Embryonic facial prominence (tissue), 1 donor: ENCODE results near the gene BACH2.
"Not testable (repeated sequence)": the region's sequence is repeated elsewhere in the genome, so short reads cannot be mapped to it uniquely, and the experiment has no call there.

Source experiments
- DNase-seq: peaks from one replicate; pipeline ENCODE4 v3.0.0-alpha.2; 2016; ENCODE audit errors: extremely low spot score

BACH2 gene

DNA sequence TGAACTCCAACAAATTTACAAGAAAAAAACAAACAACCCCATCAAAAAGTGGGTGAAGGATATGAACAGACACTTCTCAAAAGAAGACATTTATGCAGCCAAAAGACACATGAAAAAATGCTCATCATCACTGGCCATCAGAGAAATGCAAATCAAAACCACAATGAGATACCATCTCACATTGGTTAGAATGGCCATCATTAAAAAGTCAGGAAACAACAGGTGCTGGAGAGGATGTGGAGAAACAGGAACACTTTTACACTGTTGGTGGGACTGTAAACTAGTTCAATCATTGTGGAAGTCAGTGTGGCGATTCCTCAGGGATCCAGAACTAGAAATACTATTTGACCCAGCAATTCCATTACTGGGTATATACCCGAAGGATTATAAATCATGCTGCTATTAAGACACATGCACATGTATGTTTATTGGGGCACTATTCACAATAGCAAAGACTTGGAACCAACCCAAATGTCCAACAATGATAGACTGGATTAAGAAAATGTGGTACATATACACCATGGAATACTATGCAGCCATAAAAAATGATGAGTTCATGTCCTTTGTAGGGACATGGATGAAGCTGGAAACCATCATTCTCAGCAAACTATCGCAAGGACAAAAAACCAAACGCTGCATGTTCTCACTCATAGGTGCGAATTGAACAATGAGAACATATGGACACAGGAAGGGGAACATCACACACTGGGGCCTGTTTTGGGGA, 264.0 kb downstream of the BACH2 start:
- DNase-seq, result not testable (repeated sequence)

GRCh38 chr6:90028995-90029635, 267.5 kb downstream of the BACH2 start:
- no peak for DNase-seq

DNA sequence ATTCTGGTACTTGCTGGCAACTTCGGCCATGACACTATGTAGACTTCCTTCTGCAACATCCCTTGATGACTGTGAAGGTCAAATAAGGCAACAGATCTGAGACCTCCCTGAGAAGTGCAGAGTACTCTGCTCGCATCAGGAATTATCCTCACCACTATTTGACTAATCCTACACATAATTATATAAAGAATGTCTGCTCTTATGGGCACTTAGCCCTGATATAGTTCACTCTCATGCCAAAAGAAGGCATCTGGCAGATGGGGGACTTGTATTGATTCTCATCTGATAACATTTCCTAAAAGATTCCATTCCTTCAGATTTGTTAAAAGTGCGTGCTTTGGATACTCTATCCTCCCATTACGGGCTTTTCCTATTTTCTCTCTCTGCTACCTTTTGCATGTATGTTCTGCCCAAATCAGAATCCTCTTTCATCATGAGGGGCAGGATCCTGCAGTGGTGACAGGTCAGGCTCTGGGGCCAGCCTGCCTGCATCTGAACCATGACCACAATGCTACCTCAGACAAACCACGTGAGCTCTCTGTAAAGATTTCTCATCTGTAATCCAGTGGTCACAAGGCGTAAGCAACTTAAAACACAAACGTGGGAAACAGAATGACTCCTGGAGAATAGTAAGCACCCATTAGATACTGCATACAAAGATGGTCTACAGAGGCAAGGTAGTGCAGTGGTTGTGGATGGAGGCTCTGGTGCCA, 268.4 kb downstream of the BACH2 start:
- no peak for DNase-seq

- no peak for DNase-seq
Measured at GRCh38 chr6:90026216-90026615, 270.4 kb downstream of the BACH2 start.

DNA sequence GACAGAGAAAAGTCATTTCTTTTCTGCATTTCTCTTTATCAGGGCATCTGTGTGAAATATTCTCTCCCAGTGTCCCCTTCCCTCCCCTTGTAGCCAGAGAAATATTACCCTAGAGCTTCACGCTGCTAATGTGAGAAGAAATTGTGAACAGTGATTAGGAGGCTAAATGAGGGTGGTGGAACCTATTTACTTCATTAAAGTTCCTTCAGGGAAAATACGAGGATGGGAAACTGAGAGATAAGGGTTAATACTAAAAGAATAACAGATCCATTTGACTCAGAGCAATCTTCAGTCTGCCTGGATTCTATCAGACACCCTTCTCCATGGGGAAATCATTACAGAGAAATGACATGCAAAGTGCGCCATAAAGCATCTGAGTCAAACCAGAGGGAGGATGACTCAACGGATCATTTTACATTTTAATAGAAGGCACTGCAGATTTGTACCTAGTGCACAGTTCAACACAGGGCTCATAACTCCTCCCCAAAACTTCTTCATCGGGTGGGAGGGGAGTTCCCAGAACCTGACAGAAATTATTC, 271.1 kb downstream of the BACH2 start:
- peak; percentile 28 for DNase-seq

GRCh38 chr6:90024633-90025032, 272.0 kb downstream of the BACH2 start:
- DNase-seq, result no peak

GRCh38 chr6:90021711-90022110, 274.9 kb downstream of the BACH2 start:
- DNase-seq, result no peak

DNA sequence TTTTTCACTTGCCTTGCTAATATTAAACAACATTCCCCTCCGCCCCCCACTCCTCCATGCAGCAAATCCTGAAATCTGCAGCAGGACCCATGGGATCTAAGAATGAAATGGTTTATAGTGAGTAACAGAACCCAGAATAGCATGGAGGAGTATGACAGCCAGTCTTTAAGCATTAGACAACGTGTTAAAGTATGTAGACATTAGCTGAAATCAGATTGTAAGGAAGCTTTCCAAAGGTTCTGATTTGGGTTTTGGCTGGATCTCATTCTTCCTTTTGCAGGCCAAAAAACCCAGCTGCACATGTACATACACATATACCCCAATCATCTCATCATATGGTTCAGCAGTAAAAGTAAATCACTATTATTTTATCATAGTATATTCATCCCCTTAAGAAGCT, 275.9 kb downstream of the BACH2 start:
- DNase-seq, result no peak

GRCh38 chr6:90019216-90019615, 277.4 kb downstream of the BACH2 start:
- no peak for DNase-seq

DNA sequence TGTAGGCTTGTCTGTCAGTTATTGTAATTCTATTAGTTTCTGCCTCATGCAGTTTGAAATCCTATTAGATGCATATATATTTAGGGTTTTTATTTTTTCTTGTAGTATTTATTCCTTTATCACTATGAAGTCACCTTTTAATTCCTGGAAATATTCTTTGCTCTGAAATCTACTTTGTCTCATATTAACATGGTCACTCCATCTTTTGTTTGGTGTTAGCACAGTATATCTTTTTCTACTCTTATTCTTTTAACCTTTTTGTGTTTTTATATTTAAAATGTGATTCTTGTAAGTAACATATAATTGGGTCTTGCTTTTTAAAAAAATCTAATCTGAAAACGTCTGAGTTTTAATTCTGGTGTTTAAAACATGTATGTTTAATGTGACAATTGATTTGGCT, 280.8 kb downstream of the BACH2 start:
- DNase-seq, result no peak

DNA sequence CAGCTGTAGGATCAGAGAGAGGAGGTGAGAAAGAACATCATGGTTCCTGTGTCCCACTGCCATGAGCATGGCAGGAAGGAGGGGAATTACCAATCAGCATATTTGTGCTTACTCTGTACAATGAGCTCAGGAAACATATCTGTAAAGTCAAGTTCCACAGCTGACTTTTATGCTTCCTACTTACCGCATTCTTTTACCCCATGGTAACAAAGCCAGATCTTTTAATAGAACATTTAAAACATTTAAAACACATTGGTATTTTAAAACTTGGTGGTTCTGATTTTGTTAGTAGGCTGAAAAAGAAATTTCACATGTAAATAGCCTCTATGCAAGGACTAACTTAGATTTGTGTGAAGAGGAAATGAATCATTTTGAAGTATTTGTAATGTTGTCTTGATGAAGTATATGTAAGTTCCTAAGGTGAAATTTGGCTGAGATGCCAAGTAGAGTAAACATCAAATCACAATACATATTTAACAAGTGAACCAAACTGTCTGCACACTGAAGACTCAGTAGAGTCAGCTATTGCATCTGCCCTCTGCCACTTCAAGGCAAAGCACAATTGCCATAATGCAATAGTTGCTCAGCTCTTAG, 287.6 kb downstream of the BACH2 start:
- no peak for DNase-seq

DNA sequence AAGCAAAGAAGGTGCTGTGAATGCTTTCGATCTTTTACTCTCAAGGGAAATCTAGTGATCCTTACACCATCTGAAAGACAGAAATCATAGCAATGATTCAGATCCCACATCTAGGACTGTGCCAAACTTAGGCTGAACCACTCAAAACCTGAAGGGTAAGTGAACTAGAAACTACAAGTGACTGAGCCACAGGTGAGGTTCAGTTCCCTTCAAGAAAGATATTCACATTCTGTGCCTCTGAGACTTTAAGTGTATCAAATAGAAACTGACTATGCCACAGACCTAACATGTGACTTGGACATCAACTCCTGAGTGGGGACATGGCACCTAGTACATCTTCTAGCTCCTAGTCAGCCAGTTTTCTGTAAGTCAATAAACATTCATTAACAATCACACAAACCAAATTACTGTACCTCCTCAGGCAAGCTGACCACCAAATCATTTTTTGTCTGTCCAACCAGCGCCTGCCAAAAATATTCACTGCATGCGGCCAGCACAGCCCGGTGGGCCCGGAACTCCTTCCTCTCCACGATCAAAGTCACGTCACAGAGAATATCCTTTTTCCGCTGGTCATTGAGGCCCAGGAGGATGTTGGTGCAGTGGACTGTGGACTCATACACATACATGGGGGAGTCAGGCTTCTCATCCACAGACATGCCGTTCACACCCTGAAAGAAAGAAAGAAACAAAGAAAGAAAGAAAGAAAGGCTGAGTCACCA, 288.3 kb downstream of the BACH2 start:
- no peak for DNase-seq

- DNase-seq, result no peak
Measured at GRCh38 chr6:90005048-90005827, 291.4 kb downstream of the BACH2 start.

DNA sequence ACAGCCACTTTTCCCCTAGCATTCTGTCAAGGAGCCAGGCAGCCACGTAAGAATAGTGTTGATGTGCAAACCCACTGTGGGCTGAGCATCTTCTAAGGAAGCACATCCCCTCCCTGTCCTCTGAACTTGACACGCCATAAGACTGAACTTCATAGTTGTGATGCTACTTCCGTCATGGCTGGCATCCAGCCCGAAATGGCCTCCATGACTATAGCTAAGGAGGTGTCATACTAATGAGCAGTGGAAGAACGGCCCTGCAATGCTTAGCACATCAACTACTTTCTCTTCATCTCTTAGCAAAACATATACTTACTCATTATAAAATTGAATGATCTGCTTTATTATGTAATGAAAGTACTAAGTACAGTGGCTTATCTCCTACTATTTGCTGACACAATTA, 292.1 kb downstream of the BACH2 start:
- no peak for DNase-seq

DNA sequence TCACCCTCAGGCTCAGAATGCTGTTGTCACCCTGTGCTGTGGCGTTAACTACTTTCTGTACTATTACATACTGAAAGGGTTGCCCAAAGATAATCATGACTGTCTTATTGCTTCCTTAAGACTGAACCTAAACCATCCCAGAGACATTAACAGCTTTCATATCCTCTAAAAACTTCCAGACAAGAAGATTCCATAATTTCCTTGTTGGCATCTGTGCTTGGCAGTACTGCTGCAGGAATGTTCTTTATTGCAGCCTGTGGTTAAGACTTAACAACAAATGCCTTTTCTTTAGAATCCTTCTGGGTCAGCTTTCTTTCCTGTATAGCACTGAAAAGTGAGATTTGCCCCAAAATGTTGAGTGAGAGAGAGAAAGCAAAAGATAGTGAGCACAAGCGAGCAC, 292.7 kb downstream of the BACH2 start:
- no peak for DNase-seq

- no peak for DNase-seq
Measured at GRCh38 chr6:90003069-90003795, 293.4 kb downstream of the BACH2 start.

GRCh38 chr6:90000864-90001731, 295.5 kb downstream of the BACH2 start:
- DNase-seq, result no peak

GRCh38 chr6:89999945-90000825, 296.5 kb downstream of the BACH2 start:
- no peak for DNase-seq
